Parathyroid adenoma (tissue), 2 donors: ENCODE results near the gene KCP.

Experiments used
- H2AFZ ChIP-seq: fragments of 300-600 bp; sonication (generic); one replicate; pipeline ENCODE4 v1.7.0; 2017; ENCODE audit warnings: antibody characterized with exemption, mild to moderate bottlenecking
- H3K27ac ChIP-seq: fragments of 300-600 bp; sonication (generic); one replicate; pipeline ENCODE4 v1.7.0; 2017
- H3K27me3 ChIP-seq: fragments of 300-600 bp; sonication (generic); one replicate; pipeline ENCODE4 v1.7.0; 2017; ENCODE audit warnings: low read length; ENCODE audit not compliant: control insufficient read depth, insufficient read depth
- H3K36me3 ChIP-seq: fragments of 300-600 bp; sonication (generic); one replicate; pipeline ENCODE4 v1.7.0; 2017; ENCODE audit warnings: low read length; ENCODE audit not compliant: control insufficient read depth, insufficient read depth
- H3K4me1 ChIP-seq: fragments of 300-600 bp; sonication (generic); one replicate; pipeline ENCODE4 v1.7.0; 2017; ENCODE audit warnings: control low read depth
- H3K4me2 ChIP-seq: fragments of 300-600 bp; sonication (generic); one replicate; pipeline ENCODE4 v1.7.0; 2017; ENCODE audit warnings: low read length
- H3K4me3 ChIP-seq: fragments of 300-600 bp; sonication (generic); one replicate; pipeline ENCODE4 v1.7.0; 2017; ENCODE audit warnings: low read depth, low read length
- H3K79me2 ChIP-seq: fragments of 300-600 bp; sonication (generic); one replicate; pipeline ENCODE4 v1.7.0; 2017; ENCODE audit warnings: control low read depth
- H3K9ac ChIP-seq: fragments of 300-600 bp; sonication (generic); one replicate; pipeline ENCODE4 v1.7.0; 2017; ENCODE audit warnings: mild to moderate bottlenecking
- H3K9me3 ChIP-seq: fragments of 300-600 bp; sonication (generic); one replicate; pipeline ENCODE4 v1.7.0; 2017; ENCODE audit warnings: low read length; ENCODE audit not compliant: control insufficient read depth
- CTCF ChIP-seq: fragments of 300-600 bp; sonication (generic); IDR thresholded peaks from one replicate; pipeline ENCODE4 v1.7.0; 2017; ENCODE audit warnings: antibody characterized with exemption, mild to moderate bottlenecking
- donor health status: primary hyperparathyroidism.

Gene KCP

GRCh38 chr7:128920913-128921582, 10.5 kb upstream of the KCP start:
- no peak overlapping the region for H2AFZ ChIP-seq
- H3K4me1 ChIP-seq = no peaks in the 10 kb centered on the region
- H3K4me2 ChIP-seq = no peak overlapping the region
- no peak overlapping the region for H3K4me3 ChIP-seq
- H3K9me3 ChIP-seq = no peaks in the 10 kb centered on the region
- peaks cover 2% of the 10 kb centered on the region for H3K27me3 ChIP-seq
- H3K36me3 ChIP-seq = no peaks in the 10 kb centered on the region
- no peaks in the 10 kb centered on the region for H3K79me2 ChIP-seq
- no peak overlapping the region for H3K9ac ChIP-seq
- TF ChIP-seq CTCF = no peak
- no peak overlapping the region for H3K27ac ChIP-seq

- Histone ChIP-seq H3K27me3 (peaks cover 3% of the 10 kb centered on the region), H3K4me2 (no peak overlapping the region), H3K4me1 (no peaks in the 10 kb centered on the region), H3K4me3 (no peak overlapping the region), H3K27ac (no peak overlapping the region), H3K9ac (no peak overlapping the region), H3K79me2 (no peaks in the 10 kb centered on the region), H3K36me3 (no peaks in the 10 kb centered on the region), H2AFZ (no peak overlapping the region), H3K9me3 (no peaks in the 10 kb centered on the region)
- TF ChIP-seq CTCF = no peak
Measured at GRCh38 chr7:128919881-128920799, 9.6 kb upstream of the KCP start.

- Histone ChIP-seq H3K27ac (no peak overlapping the region), H3K9ac (no peak overlapping the region), H3K4me3 (no peak overlapping the region), H3K9me3 (no peaks in the 10 kb centered on the region), H3K36me3 (no peaks in the 10 kb centered on the region), H2AFZ (no peak overlapping the region), H3K4me1 (no peaks in the 10 kb centered on the region), H3K4me2 (no peak overlapping the region), H3K27me3 (peaks cover 3% of the 10 kb centered on the region), H3K79me2 (no peaks in the 10 kb centered on the region)
- TF ChIP-seq CTCF = no peak
Measured at GRCh38 chr7:128919241-128919640, 8.7 kb upstream of the KCP start.

GRCh38 chr7:128918016-128918665, 7.6 kb upstream of the KCP start:
- Histone ChIP-seq H3K9ac (no peak overlapping the region), H2AFZ (no peak overlapping the region), H3K4me3 (no peak overlapping the region), H3K36me3 (no peaks in the 10 kb centered on the region), H3K4me1 (no peaks in the 10 kb centered on the region), H3K27ac (no peak overlapping the region), H3K79me2 (no peaks in the 10 kb centered on the region), H3K4me2 (no peak overlapping the region), H3K9me3 (no peaks in the 10 kb centered on the region), H3K27me3 (peaks cover 3% of the 10 kb centered on the region)
- TF ChIP-seq CTCF = no peak
